ENCODE measurements around the gene AGBL3.

DNA sequence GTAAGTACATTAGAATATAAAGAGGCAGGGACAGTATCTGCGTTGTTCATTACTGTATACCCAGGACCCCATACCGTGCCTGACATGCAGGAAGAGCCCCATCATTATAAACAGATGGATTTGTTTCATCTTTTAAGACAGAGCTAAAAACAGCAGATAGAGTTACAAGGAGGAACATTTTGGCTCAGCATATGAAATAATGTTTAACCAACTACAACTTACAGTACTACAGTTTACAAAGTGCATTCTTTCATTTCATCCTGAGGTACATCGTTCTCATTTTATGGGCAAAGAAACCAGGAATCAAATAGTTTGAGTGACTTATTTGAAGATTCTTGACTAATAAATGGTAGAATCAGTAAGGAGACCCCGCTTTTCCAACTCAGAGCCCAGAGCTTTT, 38.1 kb upstream of the AGBL3 start:
- TF ChIP-seq PRDM15 (CRISPR knock-in tag; IDR thresholded peaks at IDR 0.05) (no peak), NR1H2 (CRISPR knock-in tag; IDR thresholded peaks at IDR 0.05) (no peak), ZNF138 (CRISPR knock-in tag; conservative IDR thresholded peaks at IDR 0.05) (no peak), FOXJ3 (CRISPR knock-in tag; IDR thresholded peaks at IDR 0.05; ENCODE audit: borderline replicate concordance) (no peak), CTCF (IDR thresholded peaks at IDR 0.05) (no peak), NFATC4 (CRISPR knock-in tag; IDR thresholded peaks at IDR 0.05) (no peak), KAT7 (CRISPR knock-in tag; IDR thresholded peaks at IDR 0.05; ENCODE audit: borderline replicate concordance) (no peak), PREB (CRISPR knock-in tag; IDR thresholded peaks at IDR 0.05; ENCODE audit: borderline replicate concordance) (no peak), CREM (CRISPR knock-in tag; IDR thresholded peaks at IDR 0.05) (no peak), ESRRA (CRISPR knock-in tag; IDR thresholded peaks at IDR 0.05; ENCODE audit: borderline replicate concordance) (no peak)
- TF ChIP-seq, protein P1, sequence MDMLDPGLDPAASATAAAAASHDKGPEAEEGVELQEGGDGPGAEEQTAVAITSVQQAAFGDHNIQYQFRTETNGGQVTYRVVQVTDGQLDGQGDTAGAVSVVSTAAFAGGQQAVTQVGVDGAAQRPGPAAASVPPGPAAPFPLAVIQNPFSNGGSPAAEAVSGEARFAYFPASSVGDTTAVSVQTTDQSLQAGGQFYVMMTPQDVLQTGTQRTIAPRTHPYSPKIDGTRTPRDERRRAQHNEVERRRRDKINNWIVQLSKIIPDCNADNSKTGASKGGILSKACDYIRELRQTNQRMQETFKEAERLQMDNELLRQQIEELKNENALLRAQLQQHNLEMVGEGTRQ (CRISPR knock-in tag; IDR thresholded peaks at IDR 0.05), result no peak

Measured in WTC11 (cell line).